HG02678 (cell line): ENCODE data around the gene RPAP3.
A peak's percentile ranks its signal among the peaks of the same experiment; 100 is the strongest.

Source experiments
- ATAC-seq: cut with Tn5 transposase; IDR thresholded peaks from one replicate; pipeline ENCODE4 v1.9.1; 2021; ENCODE audit warnings: mild to moderate bottlenecking, moderate library complexity; ENCODE audit not compliant: unreplicated experiment

The RPAP3 gene

GRCh38 chr12:47705566-47706425, at the start of gene RPAP3:
Gene RPAP3, minus strand, starts transcription at chr12:47706030. Its CDS starts 3,190 bp downstream, at chr12:47702840.
- ATAC-seq = peak; percentile 82

- peak; percentile 17 for ATAC-seq
These were observed 49.1 kb upstream of the RPAP3 start for GRCh38 chr12:47754881-47755280.

GRCh38 chr12:47754126-47754525, 48.3 kb upstream of the RPAP3 start:
- ATAC-seq = no peak

- no peak for ATAC-seq
These were observed 47.5 kb upstream of the RPAP3 start for GRCh38 chr12:47753021-47754001.

- no peak for ATAC-seq
These were observed 46.7 kb upstream of the RPAP3 start for GRCh38 chr12:47752552-47752951.

GRCh38 chr12:47752121-47752520, 46.3 kb upstream of the RPAP3 start:
- no peak for ATAC-seq

GRCh38 chr12:47751561-47751960, 45.7 kb upstream of the RPAP3 start:
- no peak for ATAC-seq

- ATAC-seq = no peak
These were observed 45.2 kb upstream of the RPAP3 start for GRCh38 chr12:47750916-47751470.

GRCh38 chr12:47750229-47750798, 44.5 kb upstream of the RPAP3 start:
- no peak for ATAC-seq

GRCh38 chr12:47748899-47749298, 43.1 kb upstream of the RPAP3 start:
- ATAC-seq = no peak

- no peak for ATAC-seq
These were observed 42.6 kb upstream of the RPAP3 start for GRCh38 chr12:47748507-47748828.

GRCh38 chr12:47747596-47748506, 42.0 kb upstream of the RPAP3 start:
- no peak for ATAC-seq

- ATAC-seq = no peak
These were observed 41.3 kb upstream of the RPAP3 start for GRCh38 chr12:47747126-47747525.

- no peak for ATAC-seq
These were observed 40.7 kb upstream of the RPAP3 start for GRCh38 chr12:47746523-47746922.

GRCh38 chr12:47746073-47746472, 40.2 kb upstream of the RPAP3 start:
- no peak for ATAC-seq

GRCh38 chr12:47745485-47746041, 39.7 kb upstream of the RPAP3 start:
- no peak for ATAC-seq

GRCh38 chr12:47744778-47745436, 39.1 kb upstream of the RPAP3 start:
- ATAC-seq = no peak

- ATAC-seq = no peak
These were observed 38.3 kb upstream of the RPAP3 start for GRCh38 chr12:47744005-47744651.
